Vagina (tissue), 2 donors: Measurements from ENCODE around the gene ABCA5.

ENCODE experiments used
- POLR2A ChIP-seq, 2 donors: fragments of 450-650 bp; IDR thresholded peaks; one replicate each; pipeline ENCODE4 v1.6.1; 2017; ENCODE audit warnings: antibody characterized with exemption in 2 of 2, mild to moderate bottlenecking in 2 of 2, moderate library complexity in 2 of 2
- TF ChIP-seq, protein P1 (sequence below), 3 experiments: fragments of 450-650 bp in 2 of 3; fragments of 200-600 bp in 1 of 3; sonication (generic) in 1 of 3; IDR thresholded peaks; one replicate each; pipeline ENCODE4 v1.5.1; 2017 to 2019; ENCODE audit warnings: antibody characterized with exemption in 3 of 3, mild to moderate bottlenecking in 2 of 3, moderate library complexity in 2 of 3

DNA sequence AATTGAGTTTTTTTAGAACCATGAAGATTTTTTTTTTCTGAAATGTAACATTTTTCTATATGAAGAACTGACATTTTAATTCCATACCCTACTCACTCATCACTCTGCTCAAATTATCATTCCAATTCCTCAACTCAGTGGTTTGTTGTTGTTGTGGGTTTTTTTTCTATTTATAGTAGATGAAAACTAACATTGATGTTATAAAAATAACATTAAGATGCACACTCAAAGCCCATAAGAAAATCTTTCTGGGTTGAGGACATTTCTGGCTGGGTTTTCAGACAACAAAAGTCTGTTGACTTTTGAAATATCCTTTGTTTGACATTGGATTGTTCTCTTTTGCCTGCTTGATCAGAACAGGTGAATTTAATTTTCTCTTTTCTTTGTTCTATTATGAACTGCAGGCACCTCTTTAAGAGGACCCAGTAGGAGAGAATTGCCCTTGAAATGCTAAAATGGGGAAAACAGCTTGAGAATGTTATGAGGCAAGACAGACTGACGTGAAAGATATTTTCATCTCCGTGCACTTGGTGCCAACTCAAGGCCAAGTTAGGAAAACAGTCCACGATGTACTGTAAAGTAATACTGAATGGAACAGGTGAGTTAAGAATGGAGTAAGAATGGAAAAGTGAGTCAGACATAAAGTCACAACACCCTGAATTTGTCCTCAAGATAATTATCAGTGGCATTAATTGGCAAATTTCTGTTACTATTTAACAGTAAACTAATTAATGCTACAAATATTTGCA, 16.1 kb upstream of the ABCA5 start:
- TF ChIP-seq, protein P1, sequence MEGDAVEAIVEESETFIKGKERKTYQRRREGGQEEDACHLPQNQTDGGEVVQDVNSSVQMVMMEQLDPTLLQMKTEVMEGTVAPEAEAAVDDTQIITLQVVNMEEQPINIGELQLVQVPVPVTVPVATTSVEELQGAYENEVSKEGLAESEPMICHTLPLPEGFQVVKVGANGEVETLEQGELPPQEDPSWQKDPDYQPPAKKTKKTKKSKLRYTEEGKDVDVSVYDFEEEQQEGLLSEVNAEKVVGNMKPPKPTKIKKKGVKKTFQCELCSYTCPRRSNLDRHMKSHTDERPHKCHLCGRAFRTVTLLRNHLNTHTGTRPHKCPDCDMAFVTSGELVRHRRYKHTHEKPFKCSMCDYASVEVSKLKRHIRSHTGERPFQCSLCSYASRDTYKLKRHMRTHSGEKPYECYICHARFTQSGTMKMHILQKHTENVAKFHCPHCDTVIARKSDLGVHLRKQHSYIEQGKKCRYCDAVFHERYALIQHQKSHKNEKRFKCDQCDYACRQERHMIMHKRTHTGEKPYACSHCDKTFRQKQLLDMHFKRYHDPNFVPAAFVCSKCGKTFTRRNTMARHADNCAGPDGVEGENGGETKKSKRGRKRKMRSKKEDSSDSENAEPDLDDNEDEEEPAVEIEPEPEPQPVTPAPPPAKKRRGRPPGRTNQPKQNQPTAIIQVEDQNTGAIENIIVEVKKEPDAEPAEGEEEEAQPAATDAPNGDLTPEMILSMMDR (IDR thresholded peaks at IDR 0.05): no peak
- TF ChIP-seq POLR2A (IDR thresholded peaks at IDR 0.05): no peak
